T-helper 2 cell treated with Interferon-gamma antibody and Interleukin-4, amounts not matched to agents 5 μg/mL and 100 μg/mL, for 36 hours (primary cell): Measurements from ENCODE around the gene FNDC3A.
"Not testable (repeated sequence)": the region's sequence is repeated elsewhere in the genome, so short reads cannot be mapped to it uniquely, and the experiment has no call there.

Experiments used
- DNase-seq: peaks from one replicate; pipeline ENCODE4 v3.0.0; 2021; ENCODE audit warnings: low spot score
- H3K27ac Mint-ChIP-seq: one replicate; pipeline ENCODE4 v1.8.0; 2021; ENCODE audit warnings: mild to moderate bottlenecking, mixed read lengths
- H3K27me3 Mint-ChIP-seq: one replicate; pipeline ENCODE4 v1.8.0; 2021; ENCODE audit warnings: low read depth, mixed read lengths
- H3K36me3 Mint-ChIP-seq: one replicate; pipeline ENCODE4 v1.8.0; 2021; ENCODE audit warnings: low read depth, mixed read lengths
- H3K4me1 Mint-ChIP-seq: one replicate; pipeline ENCODE4 v1.8.0; 2021; ENCODE audit warnings: low read depth, mixed read lengths
- H3K4me3 Mint-ChIP-seq: one replicate; pipeline ENCODE4 v1.8.0; 2022; ENCODE audit warnings: mild to moderate bottlenecking, moderate library complexity, mixed read lengths
- H3K9me3 Mint-ChIP-seq: one replicate; pipeline ENCODE4 v1.8.0; 2021; ENCODE audit warnings: mixed read lengths

Gene FNDC3A

GRCh38 chr13:49063011-49063410 lies 87.3 kb downstream of the FNDC3A start:
- no peaks in the 10 kb centered on the region for H3K27me3 Mint-ChIP-seq
- no peak for DNase-seq
- H3K9me3 Mint-ChIP-seq, result no peaks in the 10 kb centered on the region
- peaks cover 3% of the 10 kb centered on the region for H3K36me3 Mint-ChIP-seq
- H3K4me3 Mint-ChIP-seq, result no peak overlapping the region
- peaks cover 9% of the 10 kb centered on the region for H3K4me1 Mint-ChIP-seq
- no peak overlapping the region for H3K27ac Mint-ChIP-seq

- H3K9me3 Mint-ChIP-seq, result no peaks in the 10 kb centered on the region
- peaks cover 9% of the 10 kb centered on the region for H3K4me1 Mint-ChIP-seq
- H3K27me3 Mint-ChIP-seq, result no peaks in the 10 kb centered on the region
- H3K27ac Mint-ChIP-seq, result no peak overlapping the region
- DNase-seq, result no peak
- H3K36me3 Mint-ChIP-seq, result peaks cover 3% of the 10 kb centered on the region
- no peak overlapping the region for H3K4me3 Mint-ChIP-seq
Measured at GRCh38 chr13:49063497-49063896, 87.8 kb downstream of the FNDC3A start.

GRCh38 chr13:49064476-49064875 lies 88.8 kb downstream of the FNDC3A start:
- Mint-ChIP-seq H3K9me3 (no peaks in the 10 kb centered on the region), H3K4me3 (no peak overlapping the region), H3K4me1 (peaks cover 9% of the 10 kb centered on the region), H3K36me3 (no peaks in the 10 kb centered on the region), H3K27me3 (no peaks in the 10 kb centered on the region), H3K27ac (no peak overlapping the region)
- DNase-seq, result no peak

GRCh38 chr13:49066856-49067255 lies 91.1 kb downstream of the FNDC3A start:
- no peak for DNase-seq
- Mint-ChIP-seq H3K27ac (no peak overlapping the region), H3K4me1 (peaks cover 12% of the 10 kb centered on the region), H3K9me3 (no peaks in the 10 kb centered on the region), H3K36me3 (peaks cover 2% of the 10 kb centered on the region), H3K4me3 (no peak overlapping the region), H3K27me3 (no peaks in the 10 kb centered on the region)

- H3K4me3 Mint-ChIP-seq, H3K36me3 Mint-ChIP-seq, H3K4me1 Mint-ChIP-seq, DNase-seq, H3K27me3 Mint-ChIP-seq, H3K27ac Mint-ChIP-seq, H3K9me3 Mint-ChIP-seq: not testable (repeated sequence)
Measured at GRCh38 chr13:49068498-49068897, 92.8 kb downstream of the FNDC3A start.

- H3K4me3 Mint-ChIP-seq, H3K4me1 Mint-ChIP-seq, H3K27me3 Mint-ChIP-seq: not testable (repeated sequence)
Measured at GRCh38 chr13:49070021-49070420, 94.3 kb downstream of the FNDC3A start.

GRCh38 chr13:49071341-49071937 lies 95.7 kb downstream of the FNDC3A start:
- H3K27me3 Mint-ChIP-seq, result no peaks in the 10 kb centered on the region

More at GRCh38 chr13:49070021-49070420, 94.3 kb downstream of the FNDC3A start:
- not testable (repeated sequence) for DNase-seq, H3K36me3 Mint-ChIP-seq, H3K9me3 Mint-ChIP-seq, H3K27ac Mint-ChIP-seq

GRCh38 chr13:49082653-49083536 lies 107.2 kb downstream of the FNDC3A start:
- Mint-ChIP-seq H3K4me1 (no peaks in the 10 kb centered on the region), H3K27me3 (no peaks in the 10 kb centered on the region), H3K36me3 (no peaks in the 10 kb centered on the region), H3K4me3 (no peak overlapping the region), H3K9me3 (no peaks in the 10 kb centered on the region), H3K27ac (no peak overlapping the region)
- no peak for DNase-seq

More at GRCh38 chr13:49071341-49071937, 95.7 kb downstream of the FNDC3A start:
- no peak overlapping the region for H3K4me3 Mint-ChIP-seq
- H3K9me3 Mint-ChIP-seq, result no peaks in the 10 kb centered on the region
- no peak overlapping the region for H3K27ac Mint-ChIP-seq
- H3K4me1 Mint-ChIP-seq, result peaks cover 10% of the 10 kb centered on the region
- no peak for DNase-seq
- H3K36me3 Mint-ChIP-seq, result peaks cover 4% of the 10 kb centered on the region

GRCh38 chr13:49084961-49085360 lies 109.2 kb downstream of the FNDC3A start:
- Mint-ChIP-seq H3K27me3 (no peaks in the 10 kb centered on the region), H3K36me3 (peaks cover 2% of the 10 kb centered on the region), H3K27ac (no peak overlapping the region), H3K4me3 (no peak overlapping the region), H3K4me1 (no peaks in the 10 kb centered on the region), H3K9me3 (no peaks in the 10 kb centered on the region)
- no peak for DNase-seq

- H3K4me3 Mint-ChIP-seq, result no peak overlapping the region
- H3K4me1 Mint-ChIP-seq, result no peaks in the 10 kb centered on the region
- H3K36me3 Mint-ChIP-seq, result peaks cover 2% of the 10 kb centered on the region
- no peaks in the 10 kb centered on the region for H3K9me3 Mint-ChIP-seq
- H3K27me3 Mint-ChIP-seq, result no peaks in the 10 kb centered on the region
- H3K27ac Mint-ChIP-seq, result no peak overlapping the region
- no peak for DNase-seq
Measured at GRCh38 chr13:49086722-49087121, 111.0 kb downstream of the FNDC3A start.

- H3K9me3 Mint-ChIP-seq, result no peaks in the 10 kb centered on the region
- no peaks in the 10 kb centered on the region for H3K4me1 Mint-ChIP-seq
- H3K36me3 Mint-ChIP-seq, result peaks cover 2% of the 10 kb centered on the region
- no peak for DNase-seq
- no peak overlapping the region for H3K4me3 Mint-ChIP-seq
- H3K27me3 Mint-ChIP-seq, result no peaks in the 10 kb centered on the region
- no peak overlapping the region for H3K27ac Mint-ChIP-seq
Measured at GRCh38 chr13:49093376-49093775, 117.7 kb downstream of the FNDC3A start.

- Mint-ChIP-seq H3K9me3 (no peaks in the 10 kb centered on the region), H3K4me3 (no peak overlapping the region), H3K4me1 (peaks cover 3% of the 10 kb centered on the region), H3K36me3 (no peaks in the 10 kb centered on the region), H3K27ac (no peak overlapping the region), H3K27me3 (no peaks in the 10 kb centered on the region)
- no peak for DNase-seq
Measured at GRCh38 chr13:49097374-49097773, 121.7 kb downstream of the FNDC3A start.

- Mint-ChIP-seq H3K27ac (no peak overlapping the region), H3K4me3 (no peak overlapping the region)
- no peak for DNase-seq
Measured at GRCh38 chr13:49098198-49098597, 122.5 kb downstream of the FNDC3A start.

GRCh38 chr13:49098771-49099512 lies 123.2 kb downstream of the FNDC3A start:
- Mint-ChIP-seq H3K27ac (no peak overlapping the region), H3K4me3 (no peak overlapping the region), H3K9me3 (no peaks in the 10 kb centered on the region), H3K36me3 (no peaks in the 10 kb centered on the region), H3K4me1 (peaks cover 3% of the 10 kb centered on the region), H3K27me3 (no peaks in the 10 kb centered on the region)
- DNase-seq, result no peak

More at GRCh38 chr13:49098198-49098597, 122.5 kb downstream of the FNDC3A start:
- H3K9me3 Mint-ChIP-seq, result no peaks in the 10 kb centered on the region
- no peaks in the 10 kb centered on the region for H3K27me3 Mint-ChIP-seq
- peaks cover 3% of the 10 kb centered on the region for H3K4me1 Mint-ChIP-seq
- H3K36me3 Mint-ChIP-seq, result no peaks in the 10 kb centered on the region
